AG04450 (cell line): Measurements from ENCODE around the gene SPRR2F. TPM values are rescaled to one million over a fixed set of nuclear protein-coding genes. Genes with fewer than 3 reads are reported as not detected.

Source experiments
- CTCF ChIA-PET: fragments of 300-600, 350-600 bp; formaldehyde crosslinking; extraction: SDS; loops from one replicate; lab custom pipeline; 2022; ENCODE audit warnings: antibody characterized with exemption, inconsistent platforms; lab: Charles Lee
- POLR2A ChIA-PET: fragments of 350-600 bp; formaldehyde crosslinking; extraction: SDS; loops from one replicate; lab custom pipeline; 2021; ENCODE audit warnings: antibody characterized with exemption, inconsistent platforms; lab: Yijun Ruan, JAX
- DNase-seq: peaks from one replicate; pipeline ENCODE4 v3.0.0-alpha.2; 2011; ENCODE audit warnings: low read depth, low spot score
- H3K27ac ChIP-seq: one replicate; pipeline ENCODE4 v1.5.1; 2012; ENCODE audit warnings: low read depth, low read length, control low read depth
- H3K27me3 ChIP-seq: one replicate; pipeline ENCODE4 v1.6.0; 2012; ENCODE audit warnings: low read length; ENCODE audit not compliant: control insufficient read depth, insufficient read depth
- H3K4me3 ChIP-seq: 2 replicates; pipeline ENCODE4 v1.5.1; 2011; ENCODE audit warnings: mild to moderate bottlenecking, low read depth, low read length, control low read depth
- H3K9me3 ChIP-seq: 2 replicates; pipeline ENCODE4 v1.5.1; 2012; ENCODE audit warnings: low read length; ENCODE audit not compliant: control insufficient read depth, insufficient read depth
- CTCF ChIP-seq: IDR thresholded peaks from 2 replicates; pipeline ENCODE4 v1.5.1; 2011; ENCODE audit warnings: low read depth, low read length, control low read depth, inconsistent platforms
- polyA minus RNA-seq: library from RNA; depleted of rRNA, polyadenylated mRNA; stranded (reverse); fragments of >200 nt; gene quantifications from 2 replicates; pipeline ENCODE4 v1.2.3, GENCODE V29; 2011; rRNA and poly(A)+ RNA removed
- polyA plus RNA-seq: library from polyadenylated mRNA; depleted of rRNA; stranded (reverse); fragments of >200 nt; gene quantifications from 2 replicates; pipeline ENCODE4 v1.2.3, GENCODE V29; 2011; rRNA removed

SPRR2F gene, protein sequence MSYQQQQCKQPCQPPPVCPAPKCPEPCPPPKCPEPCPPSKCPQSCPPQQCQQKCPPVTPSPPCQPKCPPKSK
- not detected in 2 replicates for polyA plus RNA-seq
- not detected in 2 replicates for polyA minus RNA-seq

- Histone ChIP-seq H3K27ac (no peak within 1 kb of the TSS), H3K27me3 (no peaks in the 10 kb centered on the region), H3K4me3 (no peak within 1 kb of the TSS), H3K9me3 (no peaks in the 10 kb centered on the region)
- ChIA-PET POLR2A (no interaction called here), CTCF (no interaction called here)
- DNase-seq = no peak
- TF ChIP-seq CTCF = no peak
These were observed at the start of gene SPRR2F for GRCh38 chr1:153113416-153113815. TSS of gene SPRR2F (minus strand) at chr1:153113516. CDS start at chr1:153112733, 783 bp downstream.

- ChIA-PET POLR2A (no interaction called here), CTCF (no interaction called here)
- Histone ChIP-seq H3K27me3 (no peaks in the 10 kb centered on the region), H3K27ac (no peak overlapping the region), H3K4me3 (no peak overlapping the region), H3K9me3 (no peaks in the 10 kb centered on the region)
- no peak for DNase-seq
- no peak for TF ChIP-seq CTCF
These were observed 42.2 kb upstream of the SPRR2F start for GRCh38 chr1:153155541-153155940.

DNA sequence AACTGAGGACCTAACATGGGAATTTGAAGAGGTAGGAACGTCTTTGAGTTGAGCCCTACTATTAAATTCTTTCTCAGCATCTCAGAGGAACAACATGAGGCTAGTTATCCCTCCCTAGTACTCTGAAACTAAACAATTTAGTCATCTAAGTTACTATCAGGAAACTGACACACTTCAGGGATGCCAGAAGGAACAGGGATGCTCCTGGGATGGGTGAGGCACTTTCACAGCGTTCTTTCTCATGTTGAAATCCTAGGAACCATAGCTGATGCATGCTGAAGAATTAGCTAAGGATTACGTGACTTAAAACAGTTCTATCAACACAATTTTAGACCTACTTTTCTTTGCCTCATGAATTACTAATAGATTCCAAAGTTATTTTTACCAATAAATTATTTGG, 39.2 kb upstream of the SPRR2F start:
- POLR2A ChIA-PET = no interaction called here
- CTCF ChIA-PET = no interaction called here
- TF ChIP-seq CTCF = no peak

DNA sequence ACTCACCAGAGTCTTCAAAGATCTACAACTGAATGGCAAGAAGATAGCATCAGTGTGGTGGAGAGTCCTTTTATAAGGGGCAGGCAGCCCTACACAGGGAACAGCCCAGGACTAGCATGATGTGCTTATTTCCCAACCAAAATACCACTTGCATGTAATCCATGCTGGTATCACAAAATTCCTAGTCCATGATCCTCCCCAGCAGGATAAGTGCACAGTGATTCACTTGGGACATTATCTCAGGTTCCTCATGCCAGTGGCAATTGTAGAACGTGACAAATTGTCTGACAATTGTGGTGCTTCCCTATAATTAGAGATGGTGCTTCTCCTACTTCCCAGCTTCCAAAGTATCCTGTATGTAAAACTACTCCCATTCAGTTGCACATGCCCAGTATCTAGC, 37.5 kb upstream of the SPRR2F start, which contains the start of gene SPRR2G:
Gene SPRR2G (minus strand): TSS at position 45 of the 400 bp plus-strand sequence. CDS start 780 bp downstream, outside the sequence.
- ChIA-PET CTCF (no interaction called here), POLR2A (no interaction called here)
- no peak for TF ChIP-seq CTCF

More for the DNA sequence above, 39.2 kb upstream of the SPRR2F start:
- Histone ChIP-seq H3K27me3 (no peaks in the 10 kb centered on the region), H3K4me3 (no peak overlapping the region), H3K9me3 (no peaks in the 10 kb centered on the region), H3K27ac (no peak overlapping the region)
- no peak for DNase-seq

GRCh38 chr1:153141377-153141776, 28.1 kb upstream of the SPRR2F start:
- no peak overlapping the region for H3K27ac ChIP-seq
- ChIA-PET POLR2A (no interaction called here), CTCF (no interaction called here)
- no peak for TF ChIP-seq CTCF
- H3K9me3 ChIP-seq = no peaks in the 10 kb centered on the region
- DNase-seq = no peak
- H3K27me3 ChIP-seq = no peaks in the 10 kb centered on the region
- H3K4me3 ChIP-seq = no peak overlapping the region

More for the DNA sequence above, 37.5 kb upstream of the SPRR2F start, which contains the start of gene SPRR2G:
- no peak within 1 kb of the TSS for H3K4me3 ChIP-seq
- no peaks in the 10 kb centered on the region for H3K9me3 ChIP-seq
- H3K27ac ChIP-seq = no peak within 1 kb of the TSS
- no peaks in the 10 kb centered on the region for H3K27me3 ChIP-seq
- DNase-seq = no peak
